HG02943 (cell line): ENCODE data around the gene POU2F2.

Source experiments
- ATAC-seq: cut with Tn5 transposase; IDR thresholded peaks from one replicate; pipeline ENCODE4 v1.9.1; 2021; ENCODE audit warnings: mild to moderate bottlenecking, low read depth, moderate library complexity; ENCODE audit not compliant: unreplicated experiment

POU2F2 gene

GRCh38 chr19:42038666-42039065 is 93.6 kb downstream of the POU2F2 start:
- ATAC-seq = no peak

DNA sequence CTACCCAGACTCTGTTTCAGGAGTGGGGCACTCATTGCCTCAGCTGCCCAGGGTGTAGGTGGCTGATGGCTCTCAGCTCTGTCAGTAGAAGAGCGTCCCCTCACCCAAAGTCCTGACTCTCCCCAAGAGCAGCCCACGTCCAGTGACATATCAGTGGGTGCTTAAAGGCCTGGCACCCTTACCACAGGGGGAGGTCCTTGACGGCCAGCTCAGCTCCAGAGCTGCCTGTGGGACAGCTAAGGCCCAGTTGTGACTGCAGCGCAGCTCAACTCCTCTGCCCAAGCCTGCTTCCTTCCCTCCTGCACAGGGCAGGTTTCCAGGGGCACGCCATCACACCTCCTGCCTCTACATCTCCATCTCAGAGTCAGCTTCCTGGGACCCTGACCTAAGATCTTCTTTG is 94.6 kb downstream of the POU2F2 start:
- no peak for ATAC-seq
